Right hindlimb (tissue), 1 donor: ENCODE results near the gene PIK3C2A.

Experiments used
- DNase-seq: peaks from one replicate; pipeline ENCODE4 v3.0.0-alpha.2; 2018

PIK3C2A gene

GRCh38 chr11:17214338-17214737, 6.6 kb upstream of the PIK3C2A start:
- DNase-seq, result no peak

- DNase-seq, result no peak
These were observed 3.5 kb upstream of the PIK3C2A start for GRCh38 chr11:17211286-17211685.

DNA sequence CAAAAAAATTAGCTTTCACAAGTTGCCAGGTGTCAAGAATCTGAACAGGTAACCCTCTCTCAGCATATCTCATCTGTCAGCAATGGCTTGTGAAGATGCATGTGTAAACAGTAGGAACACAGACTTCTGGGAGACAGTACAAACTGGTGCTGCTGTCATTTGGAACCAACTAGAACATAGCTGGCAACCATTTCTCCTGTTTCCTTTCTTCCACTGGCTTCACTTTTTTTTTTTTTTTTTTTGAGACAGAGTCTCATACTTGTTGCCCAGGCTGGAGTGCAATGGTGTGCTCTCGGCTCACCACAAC, 2.1 kb upstream of the PIK3C2A start:
- no peak for DNase-seq

DNA sequence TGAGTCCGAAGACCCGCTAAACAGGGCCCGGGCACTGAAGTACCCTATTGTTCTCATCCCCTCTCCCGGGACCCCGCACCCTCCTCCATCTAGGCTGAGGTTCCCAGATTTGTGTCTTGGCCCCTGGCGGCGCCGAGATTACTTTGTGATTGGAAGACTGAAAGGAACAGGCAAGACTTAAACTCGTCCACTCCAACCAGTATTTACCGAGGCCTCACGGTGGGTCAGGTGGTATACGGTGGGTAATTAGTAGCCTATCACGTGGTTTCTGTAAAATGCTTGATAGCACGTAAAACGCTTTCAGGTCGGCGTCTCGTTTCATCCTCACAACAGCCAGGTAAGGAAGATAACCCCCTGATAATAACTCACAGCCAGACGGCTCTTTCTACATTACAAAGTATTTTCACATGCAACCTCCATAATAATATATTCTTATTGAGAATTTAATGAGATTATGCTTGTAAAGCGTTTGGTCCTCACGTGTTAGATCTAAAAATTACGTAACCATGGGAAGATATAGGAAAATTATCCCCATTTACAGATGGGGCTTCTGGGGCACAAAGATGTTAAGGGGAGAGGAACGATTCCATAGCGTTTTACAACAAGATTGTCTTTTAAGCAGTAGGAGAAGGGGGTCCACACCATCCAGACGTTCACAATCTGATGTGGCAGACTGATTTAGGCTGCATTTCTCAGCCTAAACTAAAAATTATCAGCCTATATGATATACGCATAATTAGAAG, 642 bp upstream of the PIK3C2A start:
- no peak for DNase-seq

DNA sequence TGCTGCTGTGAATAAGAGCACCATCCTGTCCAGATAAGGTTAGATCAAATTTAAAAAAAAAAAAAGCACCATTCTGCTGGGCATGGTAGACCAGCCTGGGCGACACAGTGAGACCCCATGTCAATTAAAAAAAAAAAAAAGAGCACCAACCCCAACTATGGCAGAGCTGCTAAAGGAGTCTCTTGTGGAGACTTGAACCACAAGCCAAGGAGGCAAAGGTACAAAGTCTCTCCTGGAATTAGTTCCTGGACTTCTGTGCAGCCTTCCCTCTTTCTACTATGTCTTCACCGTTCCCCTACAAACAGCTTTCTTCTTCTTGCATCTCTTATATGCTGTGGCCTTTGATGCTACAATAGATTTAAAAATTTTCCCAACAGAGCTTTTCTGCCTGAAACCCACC, 1.3 kb downstream of the PIK3C2A start:
- no peak for DNase-seq

DNA sequence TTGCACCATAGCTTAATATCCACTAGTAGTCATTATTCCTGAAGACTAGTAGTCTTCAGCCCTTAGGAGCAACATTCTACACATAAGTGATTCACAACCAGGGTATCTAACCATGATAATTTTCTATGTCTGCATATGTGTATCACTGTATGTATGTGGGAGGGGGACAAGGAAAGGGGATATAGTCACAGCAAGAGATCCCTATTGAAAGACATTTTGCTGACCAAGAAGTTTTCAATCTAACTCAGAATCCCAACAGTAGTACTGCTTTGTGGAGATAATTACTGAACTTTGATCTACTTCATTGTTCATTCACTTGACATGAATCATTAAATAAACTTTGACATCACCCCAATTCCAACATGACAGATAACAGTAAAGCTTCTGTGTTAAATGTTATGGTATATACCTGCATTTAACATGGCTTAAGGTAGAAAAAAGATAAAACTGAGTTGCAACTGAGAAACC, 10.3 kb downstream of the PIK3C2A start:
- DNase-seq, result no peak

DNA sequence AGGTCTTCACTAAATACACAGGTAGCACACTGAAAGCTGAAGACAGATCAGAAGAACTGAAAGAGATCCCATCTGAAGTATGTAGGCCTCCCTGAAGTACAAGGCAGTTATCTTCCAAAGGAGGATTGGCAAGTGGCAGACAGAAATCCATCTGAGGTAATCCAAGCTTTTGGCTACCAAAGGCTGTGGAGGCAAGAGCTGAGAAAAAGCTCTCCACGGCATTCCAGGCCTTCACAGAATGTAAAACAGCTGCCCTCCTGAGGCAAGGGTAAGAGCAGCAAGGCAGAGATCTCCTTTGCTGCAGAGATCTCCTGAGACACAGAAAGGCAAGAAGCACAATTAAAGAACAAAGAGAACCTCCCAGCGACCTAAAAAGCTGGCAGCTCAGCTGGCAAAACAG, 19.1 kb downstream of the PIK3C2A start:
- no peak for DNase-seq

DNA sequence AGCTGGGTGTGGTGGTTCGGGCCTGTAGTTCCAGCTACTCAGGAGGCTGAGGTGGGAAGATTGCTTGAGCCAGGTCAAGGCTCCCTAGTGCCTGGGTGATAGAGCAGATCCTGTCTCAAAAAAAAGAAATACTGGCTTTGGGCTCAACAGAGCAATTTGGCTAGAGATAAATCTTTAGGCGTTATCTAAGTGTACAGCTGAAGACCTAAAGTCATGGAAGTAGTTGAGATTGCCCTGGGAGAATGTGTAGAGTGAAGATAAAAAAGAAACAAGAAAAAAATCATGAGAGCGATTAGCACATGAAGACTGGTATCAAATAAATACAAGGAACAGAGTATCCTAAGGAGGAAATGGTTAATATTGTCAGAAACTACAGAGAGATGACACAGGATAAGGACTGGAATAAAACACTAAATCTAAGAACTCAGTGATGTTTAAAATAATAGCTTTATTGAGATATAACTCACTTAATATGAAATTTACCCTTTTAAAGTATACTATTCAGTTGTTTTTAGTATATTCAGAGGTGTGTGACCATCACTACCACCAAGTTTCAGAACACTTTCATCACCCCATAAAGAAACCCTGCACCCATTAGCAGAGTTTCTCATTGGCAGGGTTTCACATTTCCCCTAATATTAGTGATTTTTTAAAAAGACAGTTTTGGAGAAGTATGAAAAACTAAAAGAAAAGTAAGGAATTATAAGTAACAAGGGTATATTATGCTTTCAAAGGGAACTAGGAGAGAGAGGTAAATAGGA, 20.7 kb downstream of the PIK3C2A start:
- no peak for DNase-seq

DNA sequence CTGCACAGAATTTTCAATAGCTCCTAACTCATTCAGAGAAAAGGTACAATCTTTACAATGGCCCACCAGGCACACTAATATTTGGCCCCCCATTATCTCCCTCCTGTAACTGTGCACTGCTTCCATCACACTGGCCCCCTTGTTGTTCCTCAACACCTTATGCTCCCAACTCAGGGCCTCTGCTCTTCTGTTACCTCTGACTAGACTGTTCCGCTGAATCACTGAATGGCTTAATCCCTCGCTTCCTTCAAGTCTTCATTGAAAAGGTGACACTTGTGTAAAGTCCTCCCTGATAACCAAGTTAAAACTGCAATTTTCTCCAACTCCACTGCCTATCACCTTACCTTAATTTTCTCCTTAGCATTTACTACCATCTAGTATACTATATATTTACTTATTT, 21.8 kb downstream of the PIK3C2A start:
- DNase-seq, result no peak

DNA sequence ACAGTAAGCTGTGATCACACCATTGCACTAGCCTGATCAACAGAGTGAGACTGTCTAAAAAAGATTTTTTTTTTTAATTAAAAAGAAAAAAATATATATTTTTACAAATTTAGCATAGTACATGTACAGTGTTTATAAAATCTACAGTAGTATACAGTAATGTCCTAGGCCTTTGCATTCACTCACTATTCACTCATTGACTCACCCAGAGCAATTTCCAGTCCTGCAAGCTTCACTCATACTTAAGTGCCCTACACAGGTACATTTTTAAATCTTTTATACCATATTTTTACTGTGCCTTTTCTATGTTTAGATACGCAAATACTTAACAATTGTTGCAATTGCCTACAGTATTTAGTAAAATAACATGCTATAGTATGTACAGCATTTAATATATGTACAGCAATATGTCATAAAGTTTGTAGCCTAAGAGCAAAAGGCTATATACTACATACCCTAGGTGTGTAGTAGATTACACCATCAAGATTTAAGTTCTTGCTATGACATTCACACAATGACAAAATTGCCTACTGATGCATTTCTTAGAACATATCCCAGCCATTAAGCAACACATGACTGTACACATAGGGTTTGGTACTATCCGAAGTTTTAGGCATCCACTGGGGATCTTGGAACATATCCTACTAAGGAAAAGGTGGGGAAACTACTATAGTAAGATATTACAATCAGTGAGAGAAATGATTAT, 22.8 kb downstream of the PIK3C2A start:
- no peak for DNase-seq

DNA sequence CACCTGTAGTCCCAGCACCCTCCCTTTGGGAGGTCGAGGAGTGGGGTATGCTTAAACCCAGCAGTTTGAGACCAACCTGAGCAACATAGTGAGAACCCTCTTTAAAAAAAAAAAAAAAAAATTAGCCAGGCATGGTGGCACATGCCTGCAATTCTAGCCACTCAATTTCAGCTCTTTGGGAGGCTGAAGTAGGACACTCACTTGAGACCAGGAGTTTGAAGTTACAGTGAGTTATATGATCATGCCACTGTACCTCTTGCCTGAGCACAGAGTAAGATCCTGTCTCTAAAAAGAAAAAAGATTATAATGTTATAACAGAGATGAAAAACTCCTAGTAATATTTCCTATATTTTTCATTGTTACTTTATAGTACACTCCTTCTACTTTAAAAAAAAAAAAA, 23.9 kb downstream of the PIK3C2A start:
- no peak for DNase-seq

DNA sequence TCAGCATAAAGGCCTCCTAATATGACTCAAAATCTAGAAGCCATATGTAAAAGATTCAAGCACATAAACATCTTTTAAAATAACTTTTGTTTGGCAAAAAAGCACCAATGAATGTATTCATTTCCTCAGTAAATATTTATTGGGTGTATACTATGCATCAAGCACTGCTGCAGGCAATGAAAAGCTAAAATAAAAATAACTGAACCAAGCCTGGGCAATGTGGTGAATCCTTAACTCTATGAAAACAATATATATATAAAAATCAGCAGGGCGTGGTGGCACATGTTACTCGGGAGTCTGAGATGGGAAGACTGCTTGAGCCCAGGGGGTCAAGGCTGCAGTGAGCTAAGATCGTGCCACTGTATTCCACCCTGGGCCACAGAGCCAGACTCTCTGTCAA, 27.8 kb downstream of the PIK3C2A start:
- DNase-seq, result no peak

GRCh38 chr11:17173332-17173731, 34.5 kb downstream of the PIK3C2A start:
- no peak for DNase-seq

GRCh38 chr11:17171916-17172315, 35.9 kb downstream of the PIK3C2A start:
- no peak for DNase-seq

DNA sequence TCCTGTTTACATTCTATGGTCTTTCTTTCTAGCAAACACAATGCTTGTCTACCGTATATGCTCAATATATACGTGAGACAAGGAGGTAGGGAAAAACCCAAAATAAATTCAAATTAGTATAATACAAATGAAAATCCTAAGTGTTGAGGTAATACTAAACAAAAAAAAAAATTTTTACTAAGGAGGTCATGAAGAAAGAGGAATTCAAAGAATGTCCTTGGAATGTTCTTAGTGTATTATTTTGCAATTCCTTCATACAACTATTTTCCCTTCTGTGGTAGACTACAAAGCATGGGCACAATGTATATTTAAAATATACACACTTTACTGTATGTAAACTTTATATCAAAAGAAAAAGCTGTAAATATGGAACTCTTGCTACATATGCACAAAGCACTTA, 36.4 kb downstream of the PIK3C2A start:
- DNase-seq, result no peak

GRCh38 chr11:17169876-17170275, 37.9 kb downstream of the PIK3C2A start:
- no peak for DNase-seq

DNA sequence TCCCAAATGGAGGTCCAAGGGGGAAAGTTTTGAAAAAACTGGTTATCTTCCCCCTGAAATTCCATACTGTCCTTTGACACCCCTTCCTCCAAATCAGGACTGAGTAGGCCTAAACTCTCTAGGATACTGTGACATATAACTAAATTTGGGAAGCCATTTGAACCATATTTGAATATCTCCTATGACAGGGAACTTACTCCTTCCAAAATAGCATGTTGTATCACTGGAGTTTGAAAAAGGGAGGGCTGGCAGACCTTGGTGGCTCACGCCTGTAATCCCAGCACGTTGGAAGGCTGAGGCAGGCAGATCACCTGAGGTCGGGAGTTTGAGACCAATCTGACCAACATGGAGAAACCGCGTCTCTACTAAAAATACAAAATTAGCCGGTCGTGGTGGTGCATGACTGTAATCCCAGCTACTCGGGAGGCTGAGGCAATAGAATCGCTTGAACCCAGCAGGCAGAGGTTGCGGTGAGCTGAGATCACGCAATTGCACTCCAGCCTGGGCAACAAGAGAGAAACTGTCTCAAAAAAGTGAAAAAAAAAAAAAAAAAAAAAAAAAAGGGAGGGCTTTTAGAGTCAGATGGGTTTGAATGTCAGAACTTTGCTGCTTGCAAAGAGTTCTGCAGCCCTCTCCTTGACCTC, 42.4 kb downstream of the PIK3C2A start:
- no peak for DNase-seq

DNA sequence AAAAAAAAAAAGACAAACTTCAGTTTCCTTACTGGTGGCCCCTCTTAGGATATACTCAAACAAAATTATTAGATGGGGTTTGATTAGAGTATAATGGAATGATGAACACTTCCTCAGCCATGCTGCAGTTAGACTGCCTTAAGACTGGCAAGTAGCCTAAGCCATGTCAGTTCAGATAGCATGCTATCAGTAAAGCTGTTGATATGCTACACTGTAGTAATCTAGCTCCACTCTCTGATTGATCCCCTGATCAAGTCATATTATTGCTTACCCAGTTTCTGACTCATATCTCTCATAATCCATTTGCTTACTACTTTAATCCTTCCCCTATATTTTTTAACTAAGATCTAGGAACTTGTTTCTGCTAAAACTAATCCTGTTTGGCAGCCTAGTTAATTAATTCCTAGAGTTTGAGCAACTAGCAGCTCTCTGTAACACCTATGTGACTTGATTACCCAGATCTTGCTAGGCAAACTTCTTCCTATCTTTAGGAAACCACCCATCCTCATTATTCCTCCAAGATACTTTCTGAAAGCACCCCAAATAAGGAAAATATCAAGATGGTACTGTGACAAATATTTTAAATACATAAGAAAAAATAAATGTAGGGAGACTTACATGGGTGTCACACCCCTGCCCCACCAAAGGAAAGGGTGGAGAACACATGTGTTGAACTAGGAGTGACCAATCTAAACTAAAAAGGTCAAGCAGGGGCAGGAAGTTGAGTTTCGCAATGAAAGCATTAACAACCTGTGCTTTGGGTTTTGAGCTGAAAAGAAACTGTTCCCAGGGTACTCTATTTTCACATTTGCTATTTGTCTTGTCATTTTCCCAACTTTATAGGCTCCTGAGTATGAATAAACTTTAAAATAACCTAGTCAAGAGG, 43.2 kb downstream of the PIK3C2A start:
- DNase-seq, result no peak

DNA sequence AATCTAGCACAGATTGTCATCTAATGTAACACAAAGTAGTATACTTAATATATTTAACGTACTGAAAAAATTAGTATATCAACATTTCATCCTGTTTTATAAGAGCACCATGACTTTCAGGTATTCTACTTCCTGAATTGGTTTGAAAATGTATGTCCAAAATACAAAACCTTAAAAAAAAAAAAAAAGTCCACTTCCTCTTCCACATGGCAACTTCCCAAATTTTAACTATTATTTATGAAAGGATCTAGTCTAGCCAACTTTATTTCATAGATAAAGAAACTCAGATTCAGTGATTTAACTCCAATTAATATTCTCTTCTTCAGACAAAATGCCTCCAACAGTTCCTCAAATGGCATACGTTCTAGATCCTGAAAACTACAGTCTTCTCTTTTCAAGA, 44.0 kb downstream of the PIK3C2A start:
- DNase-seq, result no peak

GRCh38 chr11:17163291-17163690, 44.5 kb downstream of the PIK3C2A start:
- DNase-seq, result no peak

- DNase-seq, result no peak
These were observed 45.4 kb downstream of the PIK3C2A start for GRCh38 chr11:17162376-17162775.

DNA sequence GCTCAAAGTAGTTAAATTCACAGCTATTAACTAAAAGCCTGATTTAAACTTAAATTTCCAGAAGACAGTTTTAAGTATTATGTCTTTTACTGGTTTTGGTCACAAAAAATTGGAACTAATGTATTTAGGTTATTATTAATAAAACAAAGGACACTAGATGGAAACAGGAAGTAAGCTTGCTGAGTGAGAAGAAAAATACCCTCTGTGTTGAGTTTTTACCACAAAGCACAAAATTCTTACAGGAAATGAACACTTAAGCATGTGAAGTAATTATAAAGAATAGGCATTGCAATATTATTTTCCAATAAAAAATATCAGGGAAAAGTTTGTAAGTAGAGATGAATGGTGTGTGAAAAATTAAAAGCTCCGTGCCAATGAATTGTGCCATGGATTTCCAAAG, 46.3 kb downstream of the PIK3C2A start:
- DNase-seq, result no peak
